Hepatocyte (in vitro differentiated cells): Measurements from ENCODE around the gene WNK4. TPM values are rescaled to one million over a fixed set of nuclear protein-coding genes. Genes with fewer than 3 reads are reported as not detected.
A peak's percentile ranks its signal among the peaks of the same experiment; 100 is the strongest.
"Not testable (repeated sequence)": the region's sequence is repeated elsewhere in the genome, so short reads cannot be mapped to it uniquely, and the experiment has no call there.

Source experiments
- DNase-seq: peaks from one replicate; pipeline ENCODE4 v3.0.0-alpha.2; 2016; ENCODE audit warnings: low spot score
- H2AFZ ChIP-seq: fragments of 200-600 bp; sonication (generic); 2 replicates; pipeline ENCODE4 v1.6.0; 2016; ENCODE audit warnings: antibody characterized with exemption, mild to moderate bottlenecking
- H3K27ac ChIP-seq: fragments of 200-600 bp; sonication (generic); 2 replicates; pipeline ENCODE4 v1.5.1; 2016; ENCODE audit warnings: mild to moderate bottlenecking
- H3K27me3 ChIP-seq: fragments of 200-600 bp; sonication (generic); 2 replicates; pipeline ENCODE4 v1.6.1; 2016
- H3K36me3 ChIP-seq: fragments of 200-600 bp; sonication (generic); replicated peaks from 2 replicates; pipeline ENCODE4 v1.5.1; 2016; ENCODE audit warnings: low read depth; ENCODE audit not compliant: insufficient read depth
- H3K4me1 ChIP-seq: fragments of 200-600 bp; sonication (generic); 2 replicates; pipeline ENCODE4 v1.5.1; 2016; ENCODE audit warnings: mild to moderate bottlenecking, moderate library complexity; ENCODE audit not compliant: insufficient read depth
- H3K4me2 ChIP-seq: fragments of 200-600 bp; sonication (generic); 2 replicates; pipeline ENCODE4 v1.6.0; 2016
- H3K4me3 ChIP-seq: fragments of 200-600 bp; sonication (generic); 2 replicates; pipeline ENCODE4 v1.5.1; 2016; ENCODE audit warnings: mild to moderate bottlenecking
- H3K79me2 ChIP-seq: fragments of 200-600 bp; sonication (generic); 2 replicates; pipeline ENCODE4 v1.6.0; 2017; ENCODE audit warnings: mild to moderate bottlenecking
- H3K9me2 ChIP-seq: fragments of 200-600 bp; sonication (generic); replicated peaks from 2 replicates; pipeline ENCODE4 v1.6.0; 2017; ENCODE audit warnings: mild to moderate bottlenecking; ENCODE audit not compliant: insufficient read depth
- H3K9me3 ChIP-seq: fragments of 200-600 bp; sonication (generic); 2 replicates; pipeline ENCODE4 v1.5.1; 2016; ENCODE audit warnings: low read depth, mild to moderate bottlenecking
- H4K20me1 ChIP-seq: fragments of 200-600 bp; sonication (generic); 2 replicates; pipeline ENCODE4 v1.6.0; 2016; ENCODE audit warnings: mild to moderate bottlenecking; ENCODE audit not compliant: insufficient read depth, poor library complexity, severe bottlenecking
- CTCF ChIP-seq: fragments of 200-600 bp; sonication (generic); IDR thresholded peaks from 2 replicates; pipeline ENCODE4 v1.5.1; 2016; ENCODE audit warnings: antibody characterized with exemption, mild to moderate bottlenecking; ENCODE audit not compliant: poor library complexity
- EZH2 ChIP-seq: fragments of 200-600 bp; sonication (generic); IDR thresholded peaks from 2 replicates; pipeline ENCODE4 v1.6.1; 2016; ENCODE audit warnings: antibody characterized with exemption, mild to moderate bottlenecking, borderline replicate concordance
- EZH2phosphoT487 ChIP-seq: fragments of 200-600 bp; sonication (generic); IDR thresholded peaks from one replicate; pipeline ENCODE4 v1.6.1; 2018; ENCODE audit warnings: antibody characterized with exemption, mild to moderate bottlenecking, low read depth, moderate library complexity; ENCODE audit not compliant: unreplicated experiment, severe bottlenecking
- WGBS: methylation state at CpG from one replicate; pipeline ENCODE4 v1.1.6; 2016; ENCODE audit warnings: low lambda C conversion rate; ENCODE audit errors: missing lambda C conversion rate; 5-methylcytosine and 5-hydroxymethylcytosine counted together
- polyA plus RNA-seq: library from polyadenylated mRNA; unstranded; fragments of >200 nt; fragmentation: Nextera tagmentation; extraction: Ambion mirVana; gene quantifications from 2 replicates; pipeline ENCODE4 v1.2.1, GENCODE V29; 2016
- total RNA-seq: library from RNA; depleted of rRNA; stranded (reverse); fragments of >200 nt; gene quantifications from 2 replicates; pipeline ENCODE4 v1.2.3, GENCODE V29; 2014

Gene WNK4
- total and polyA plus RNA-seq, 2 experiments from 2014 or later = 1.5 to 1.7 TPM

- Histone ChIP-seq H3K36me3 (no peaks in the 10 kb centered on the region), H3K4me2 (peak overlapping the region; percentile 95), H3K9me2 (no peaks in the 10 kb centered on the region), H3K27ac (no peak overlapping the region), H3K4me3 (no peak overlapping the region), H3K4me1 (peaks cover 12% of the 10 kb centered on the region), H3K27me3 (peaks cover 13% of the 10 kb centered on the region), H3K79me2 (no peaks in the 10 kb centered on the region), H3K9me3 (no peaks in the 10 kb centered on the region), H4K20me1 (no peaks in the 10 kb centered on the region), H2AFZ (peak overlapping the region; percentile 91)
- TF ChIP-seq EZH2 (no peak), EZH2phosphoT487 (no peak), CTCF (no peak)
- WGBS = 65% methylated on average over 10 of the region's 12 CpGs
- no peak for DNase-seq
These were observed 18.8 kb upstream of the WNK4 start for GRCh38 chr17:42761638-42762037.

GRCh38 chr17:42766124-42766523, 14.3 kb upstream of the WNK4 start:
- 79% methylated on average over 6 of the region's 6 CpGs for WGBS
- Histone ChIP-seq H3K27ac (no peak overlapping the region), H4K20me1 (no peaks in the 10 kb centered on the region), H3K79me2 (no peaks in the 10 kb centered on the region), H3K4me3 (no peak overlapping the region), H3K4me1 (peaks cover 4% of the 10 kb centered on the region), H3K9me3 (no peaks in the 10 kb centered on the region), H3K36me3 (no peaks in the 10 kb centered on the region), H3K4me2 (no peak overlapping the region), H3K9me2 (no peaks in the 10 kb centered on the region), H2AFZ (no peak overlapping the region), H3K27me3 (no peaks in the 10 kb centered on the region)
- DNase-seq = no peak
- TF ChIP-seq EZH2phosphoT487 = no peak
- no peak for TF ChIP-seq CTCF
- TF ChIP-seq EZH2 = no peak

GRCh38 chr17:42767512-42767911, 12.9 kb upstream of the WNK4 start:
- Histone ChIP-seq H3K36me3 (no peaks in the 10 kb centered on the region), H3K27ac (no peak overlapping the region), H3K4me1 (no peaks in the 10 kb centered on the region), H3K4me2 (no peak overlapping the region), H3K27me3 (no peaks in the 10 kb centered on the region), H3K4me3 (no peak overlapping the region), H3K9me2 (no peaks in the 10 kb centered on the region), H2AFZ (no peak overlapping the region), H3K79me2 (no peaks in the 10 kb centered on the region), H3K9me3 (no peaks in the 10 kb centered on the region), H4K20me1 (no peaks in the 10 kb centered on the region)
- TF ChIP-seq EZH2 = no peak
- TF ChIP-seq EZH2phosphoT487 = no peak
- TF ChIP-seq CTCF = no peak
- no peak for DNase-seq

- WGBS = 86% methylated on average over 9 of the region's 9 CpGs
- H3K27ac ChIP-seq, H3K36me3 ChIP-seq, H3K79me2 ChIP-seq, H4K20me1 ChIP-seq, H3K4me1 ChIP-seq, H3K9me2 ChIP-seq, H2AFZ ChIP-seq, H3K27me3 ChIP-seq, H3K4me2 ChIP-seq, H3K4me3 ChIP-seq, DNase-seq, H3K9me3 ChIP-seq: not testable (repeated sequence)
These were observed 12.4 kb upstream of the WNK4 start for GRCh38 chr17:42768006-42768405.

- not testable (repeated sequence) for H3K4me2 ChIP-seq, H2AFZ ChIP-seq, H3K27ac ChIP-seq, H3K9me2 ChIP-seq, H3K4me3 ChIP-seq, H3K4me1 ChIP-seq, H3K27me3 ChIP-seq, DNase-seq, H3K36me3 ChIP-seq, H3K9me3 ChIP-seq, H3K79me2 ChIP-seq, H4K20me1 ChIP-seq
- WGBS = 82% methylated on average over 10 of the region's 10 CpGs
These were observed 10.4 kb upstream of the WNK4 start for GRCh38 chr17:42769964-42770363.
